Activated CD4-positive, alpha-beta T cell treated with anti-CD3 and anti-CD28 coated beads, Interleukin-2, amount 50 U/mL, for 4 hours (primary cell): ENCODE data around the gene CDC5L.

Source experiments
- DNase-seq, 2 experiments: peaks; one replicate each; pipeline ENCODE4 v3.0.0-alpha.2; 2020

CDC5L gene

GRCh38 chr6:44456070-44456965 is 68.8 kb downstream of the CDC5L start:
- DNase-seq: no peak

- no peak for DNase-seq
Measured at GRCh38 chr6:44456966-44457292, 69.4 kb downstream of the CDC5L start.

DNA sequence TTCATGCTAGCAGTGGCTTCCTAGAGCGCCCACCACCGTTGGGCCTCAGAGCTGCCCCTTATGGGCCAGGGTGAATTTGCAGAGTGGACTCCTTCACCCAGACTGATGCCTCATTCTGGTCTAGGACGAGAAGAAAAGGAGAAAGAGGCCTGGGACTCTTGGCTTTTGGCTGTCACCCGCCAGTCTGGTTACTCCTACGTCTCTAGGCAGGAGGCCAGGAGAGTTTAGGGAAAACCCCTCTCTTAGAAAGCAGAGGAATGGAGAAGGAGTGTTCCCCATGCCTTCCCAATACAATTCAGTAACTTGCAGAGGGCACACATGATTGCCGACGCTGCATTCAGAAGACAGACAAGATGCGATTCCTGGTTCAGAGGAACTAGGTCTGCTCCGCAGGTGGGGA is 70.1 kb downstream of the CDC5L start:
- DNase-seq: no peak

- DNase-seq: no peak
Measured at GRCh38 chr6:44458551-44458950, 71.0 kb downstream of the CDC5L start.

DNA sequence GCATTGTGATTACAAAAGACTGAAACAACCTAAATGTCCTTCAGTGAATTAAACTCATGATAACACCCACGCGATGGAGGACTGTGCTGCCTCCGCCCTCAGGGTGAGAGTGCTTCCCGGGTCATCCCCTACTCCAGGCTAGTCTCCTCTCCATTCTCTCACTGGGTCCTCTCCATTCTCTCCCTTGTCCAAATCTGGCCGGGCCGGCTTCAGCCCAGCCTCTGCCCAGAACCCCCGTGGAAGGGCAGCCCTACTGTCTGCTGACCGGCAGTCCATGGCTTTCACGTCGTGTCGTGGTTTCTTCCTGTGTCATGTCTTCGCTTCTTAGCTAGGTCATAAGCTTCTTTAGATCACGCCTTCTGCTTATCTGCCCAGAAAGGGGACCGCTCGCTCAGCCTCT is 74.8 kb downstream of the CDC5L start:
- DNase-seq: no peak

DNA sequence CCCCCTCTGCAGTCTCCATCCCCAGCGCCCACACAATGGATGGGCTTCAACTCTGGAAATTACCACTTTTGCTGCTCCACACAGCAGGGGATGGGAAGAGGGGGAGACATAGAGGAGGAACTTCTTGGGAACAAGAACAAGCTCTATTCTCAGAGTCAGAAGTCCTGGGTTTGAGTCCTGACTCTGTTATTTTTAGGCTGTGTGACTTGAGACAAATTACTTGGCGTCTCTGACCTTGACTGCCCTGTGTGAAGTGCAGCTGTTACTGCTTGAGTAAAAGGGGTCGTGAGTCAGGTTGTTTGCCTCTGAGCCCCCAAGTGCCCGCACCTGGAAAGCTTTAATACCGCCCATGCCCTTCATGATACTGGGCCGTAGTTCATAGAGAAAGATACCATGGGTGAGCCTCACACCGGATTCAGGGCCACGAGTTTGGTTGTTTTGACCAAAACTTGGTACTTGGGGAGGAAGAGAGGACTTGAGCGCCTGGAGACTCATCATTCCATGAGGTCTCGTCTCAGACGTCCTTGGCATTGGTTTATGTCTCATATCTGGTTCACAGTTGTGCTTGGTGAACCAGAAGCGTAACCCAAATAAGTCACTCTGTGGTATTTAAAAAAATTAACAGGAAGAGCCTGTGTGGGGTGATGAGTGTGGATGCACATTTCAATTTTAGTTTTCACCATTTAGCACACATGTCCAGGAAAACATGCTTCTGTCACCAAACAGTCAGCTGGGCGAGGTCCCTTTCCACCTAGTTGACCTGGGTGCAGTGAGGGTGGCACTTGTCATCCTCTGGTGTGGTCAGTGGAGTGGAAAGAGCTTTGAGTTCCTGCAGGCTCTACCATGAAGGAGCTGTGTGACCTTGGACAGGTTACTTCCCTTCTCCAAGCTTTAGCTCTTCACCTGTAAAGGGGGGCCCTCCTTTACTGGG is 75.6 kb downstream of the CDC5L start:
- no peak for DNase-seq

DNA sequence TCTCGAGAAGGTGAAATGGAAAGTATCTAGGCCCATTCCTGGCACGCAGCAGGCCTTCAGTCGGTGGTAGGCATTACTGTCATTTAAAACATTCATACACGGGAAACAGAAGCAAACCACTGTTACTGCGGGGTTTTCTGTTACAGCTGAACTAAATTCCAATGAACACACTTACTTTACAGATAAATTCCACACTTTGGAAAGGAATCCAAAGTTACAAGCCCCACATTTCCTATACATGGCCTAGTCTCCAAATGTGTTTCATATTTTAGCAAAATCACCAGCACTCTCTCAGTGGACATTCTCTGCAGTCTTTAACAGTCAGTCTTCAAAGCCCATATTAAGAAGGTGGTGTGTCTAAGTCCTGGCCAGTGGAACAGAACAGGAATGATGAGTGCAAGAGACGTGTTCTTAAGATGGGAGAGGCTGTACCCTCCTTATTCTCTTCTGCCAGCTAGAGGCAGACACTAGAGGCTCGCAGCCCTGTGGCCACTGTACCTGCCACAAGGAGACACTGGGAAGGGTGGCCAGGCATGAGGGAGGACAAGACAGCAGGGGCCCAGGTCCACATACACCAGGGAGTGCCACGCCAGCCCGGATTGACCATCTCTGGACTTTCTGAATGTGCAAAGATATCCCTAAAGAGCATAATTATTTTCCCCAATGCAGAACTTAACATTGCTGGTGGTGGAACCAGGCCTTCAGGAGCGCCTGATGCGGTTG is 76.4 kb downstream of the CDC5L start:
- no peak for DNase-seq

DNA sequence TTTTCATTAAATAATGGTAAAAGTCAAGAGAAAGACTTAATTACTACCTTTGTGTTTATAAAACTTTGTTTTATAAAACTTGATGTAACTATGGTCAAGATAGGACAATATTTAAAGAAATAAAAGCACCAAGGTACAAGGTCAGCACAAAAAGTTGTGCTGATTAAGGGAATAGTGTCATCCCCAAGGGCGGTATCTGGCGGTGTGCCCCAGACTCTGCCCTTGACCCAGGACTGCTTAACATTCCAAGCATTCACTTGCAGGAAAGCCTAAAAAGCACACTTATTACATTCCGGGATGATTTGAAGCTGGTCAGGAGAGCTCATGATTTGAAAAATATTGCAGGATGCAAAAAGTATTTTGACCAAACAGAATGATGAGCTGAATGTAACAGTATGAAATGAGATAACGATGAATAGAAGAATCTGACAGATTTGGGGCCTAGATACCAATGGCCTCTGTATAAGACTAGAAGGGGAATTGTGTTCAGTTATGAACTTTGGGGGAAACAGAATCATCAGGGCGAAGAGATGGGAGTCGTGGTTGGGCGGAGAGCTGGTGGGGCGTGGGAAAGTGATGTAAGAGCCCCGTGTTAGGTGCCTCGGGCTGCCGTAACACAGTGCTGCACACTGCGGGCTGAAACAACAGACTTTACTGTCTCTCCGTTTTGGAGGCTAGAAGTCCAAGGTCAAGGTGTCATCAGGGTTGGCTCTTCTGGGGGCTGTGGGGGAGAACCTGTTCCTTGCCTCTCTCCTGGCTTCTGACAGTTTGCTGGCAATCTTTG is 77.2 kb downstream of the CDC5L start:
- no peak for DNase-seq

DNA sequence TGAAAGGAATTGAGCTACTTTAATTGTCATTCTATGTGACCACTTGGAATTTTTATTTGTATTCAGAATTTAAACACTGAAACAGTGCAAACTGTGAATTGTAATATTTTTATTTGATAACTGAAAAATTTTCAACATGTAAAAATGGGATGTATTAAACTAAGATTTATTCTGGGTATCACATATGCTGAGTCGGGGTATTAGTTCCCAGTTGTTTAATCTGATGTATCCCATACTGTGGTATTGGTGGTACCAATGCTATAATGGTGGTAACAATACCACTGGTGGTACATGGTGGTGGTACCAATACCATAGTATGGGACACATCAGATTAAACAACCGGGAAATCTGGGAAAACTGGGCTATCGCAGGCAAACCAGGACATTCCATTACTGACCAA is 79.4 kb downstream of the CDC5L start:
- no peak for DNase-seq

DNA sequence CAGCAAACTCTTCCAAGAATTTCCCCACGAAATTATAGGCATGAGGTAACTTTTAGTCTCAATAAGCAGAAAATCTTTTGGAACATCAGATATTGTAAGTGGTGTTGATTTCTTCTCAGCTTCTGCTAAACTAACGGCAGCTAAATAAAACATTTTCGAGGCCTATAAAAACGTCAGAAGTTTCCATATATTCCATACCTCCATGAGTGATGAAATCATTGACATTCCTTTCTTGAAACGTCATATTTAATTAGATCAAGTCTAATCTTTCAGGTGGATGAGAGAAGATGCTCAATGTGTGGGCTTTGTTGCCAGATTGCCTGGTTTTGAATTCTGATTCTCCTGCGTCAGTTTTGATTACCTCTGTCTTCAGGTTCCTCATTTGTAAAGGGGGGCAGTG is 81.3 kb downstream of the CDC5L start:
- DNase-seq: no peak

GRCh38 chr6:44470115-44470464 is 82.6 kb downstream of the CDC5L start:
- DNase-seq: no peak

- no peak for DNase-seq
Measured at GRCh38 chr6:44470746-44471145, 83.2 kb downstream of the CDC5L start.

DNA sequence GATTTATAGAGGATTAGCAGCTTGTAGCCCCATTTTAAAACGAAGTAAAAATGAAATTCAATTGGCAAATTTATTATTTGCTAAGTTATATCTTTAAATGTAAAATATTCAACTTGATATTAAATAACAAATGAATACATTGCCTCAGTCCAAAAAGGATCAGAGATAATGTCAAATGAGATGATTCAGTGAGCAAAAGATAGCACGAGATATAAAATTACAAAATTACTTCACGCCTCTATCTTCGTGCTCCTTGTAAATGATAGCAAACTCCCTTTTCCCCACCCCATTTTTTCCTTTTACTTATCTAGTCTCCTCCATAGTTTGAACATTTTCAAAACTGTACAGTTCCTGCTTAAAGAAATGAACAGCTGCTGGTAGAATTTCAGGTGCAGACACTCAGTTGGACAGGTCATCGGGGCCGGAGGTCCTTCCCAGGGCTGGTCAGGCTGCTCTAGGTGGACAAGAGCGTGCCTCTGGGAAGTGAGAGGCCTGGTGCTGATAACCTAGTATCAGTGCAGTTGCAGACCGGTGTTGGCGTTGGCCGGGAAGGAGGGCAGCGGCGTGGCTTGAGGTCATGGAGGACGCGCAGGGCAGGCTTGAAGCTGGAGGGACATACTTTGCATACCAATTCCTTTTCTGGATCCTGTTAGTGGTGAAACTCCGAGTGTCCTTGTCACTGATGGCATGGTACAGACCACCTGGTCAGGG is 83.9 kb downstream of the CDC5L start:
- DNase-seq: no peak

DNA sequence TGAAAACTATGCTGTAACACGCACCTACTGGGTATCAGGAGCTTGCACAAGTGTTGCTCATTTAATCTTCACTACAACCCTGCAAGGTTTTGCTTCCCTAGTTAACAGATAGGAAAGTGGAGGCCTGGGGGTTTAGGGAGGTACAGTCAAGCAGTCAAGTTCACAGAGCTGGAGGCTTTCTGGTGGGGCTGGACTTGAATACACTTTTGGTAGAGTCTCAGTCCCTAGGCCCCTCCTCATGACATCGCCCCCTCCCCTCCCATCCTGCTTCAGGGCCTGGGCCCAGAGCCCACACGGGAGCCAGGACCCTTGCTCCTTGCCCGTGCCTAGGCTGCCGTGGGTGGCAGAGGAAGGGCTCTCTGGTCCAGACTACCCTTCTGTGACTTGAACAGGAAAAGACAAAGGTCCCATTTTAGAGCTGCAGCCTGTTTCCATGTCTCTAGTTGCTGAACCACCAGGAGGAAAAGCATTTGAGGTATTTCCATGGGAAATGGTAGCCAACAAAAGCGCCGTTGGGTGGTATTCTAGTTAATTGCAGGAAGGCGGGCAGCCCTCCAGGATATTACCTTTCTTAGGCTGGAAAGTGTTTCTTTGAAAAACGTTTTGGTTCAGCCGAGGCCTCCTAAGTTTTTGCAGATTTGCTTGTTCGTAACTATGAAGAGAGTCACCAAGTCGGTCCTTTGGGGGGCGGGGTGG is 84.9 kb downstream of the CDC5L start:
- DNase-seq: no peak

DNA sequence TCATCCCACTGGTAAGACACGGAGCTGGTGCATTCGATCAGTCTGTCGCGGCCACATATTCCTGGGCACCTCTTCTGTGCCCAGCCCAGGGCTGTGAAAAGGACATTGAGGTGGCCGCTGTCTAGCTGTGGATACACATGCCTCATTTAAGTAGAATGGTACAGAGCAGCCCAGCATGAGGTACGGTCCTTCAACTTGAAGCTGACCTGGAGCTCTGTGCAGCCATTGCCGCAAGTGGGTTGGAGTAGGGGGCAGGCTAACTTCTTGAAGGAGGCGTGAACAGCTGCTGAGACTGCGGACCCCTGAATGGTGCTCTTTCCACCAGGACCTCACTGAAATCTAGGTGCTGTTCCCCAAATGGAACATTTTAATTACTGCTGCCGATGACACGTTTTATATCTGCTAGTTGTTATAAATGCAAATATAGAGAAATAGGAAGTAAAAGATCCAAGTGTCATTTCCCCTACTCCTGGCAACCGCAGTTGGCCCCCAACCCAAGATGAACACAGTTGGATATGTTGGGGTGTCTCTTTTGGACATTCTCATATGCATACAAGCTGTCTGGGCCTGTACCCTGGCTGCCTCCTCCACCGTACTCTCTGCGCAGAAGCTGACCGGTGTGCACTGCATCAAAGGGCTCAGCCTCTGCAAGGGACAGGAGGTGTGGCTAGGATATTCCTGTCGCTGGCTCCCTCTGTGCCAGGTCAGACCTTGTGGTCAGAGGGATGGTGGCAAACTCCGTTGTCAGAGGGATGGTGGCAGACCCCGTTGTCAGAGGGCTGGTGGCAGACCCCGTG is 86.1 kb downstream of the CDC5L start:
- DNase-seq: no peak

DNA sequence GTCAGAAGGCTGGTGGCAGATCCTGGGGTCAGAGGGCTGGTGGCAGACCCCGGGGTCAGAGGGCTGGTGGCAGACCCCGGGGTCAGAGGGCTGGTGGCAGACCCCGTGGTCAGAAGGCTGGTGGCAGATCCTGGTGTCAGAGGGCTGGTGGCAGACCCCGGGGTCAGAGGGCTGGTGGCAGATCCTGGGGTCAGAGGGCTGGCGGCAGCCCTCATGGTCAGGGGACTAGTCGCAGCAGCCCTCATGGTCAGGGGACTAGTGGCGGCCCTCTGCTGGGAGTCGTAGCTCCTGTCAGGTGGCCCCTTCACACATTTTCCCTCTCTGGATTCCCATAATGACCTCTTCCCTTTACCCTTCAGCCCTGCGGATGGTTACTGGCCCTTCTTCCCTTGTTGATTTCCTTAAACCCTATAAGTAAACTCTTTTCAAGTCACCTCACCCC is 86.7 kb downstream of the CDC5L start:
- DNase-seq: no peak

- DNase-seq: no peak
Measured at GRCh38 chr6:44474643-44475042, 87.1 kb downstream of the CDC5L start.

DNA sequence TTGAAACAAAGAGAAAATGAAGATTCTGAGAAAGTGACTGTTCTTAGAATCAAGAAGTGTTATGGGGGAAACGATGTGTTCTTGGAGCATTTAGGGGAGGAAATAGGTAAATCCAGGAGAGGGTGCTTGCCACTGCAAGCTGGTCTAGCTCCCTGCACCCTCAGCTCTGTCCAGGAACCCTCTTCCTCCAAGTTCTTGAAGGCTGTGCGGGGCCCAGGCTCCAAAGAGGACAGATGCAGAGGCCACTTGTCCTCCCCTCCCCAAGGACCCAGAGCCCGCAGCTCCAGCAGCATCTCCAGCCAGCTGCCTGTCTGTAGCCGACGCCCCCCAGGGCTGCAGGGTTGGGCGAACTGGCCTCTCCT is 87.9 kb downstream of the CDC5L start:
- DNase-seq: no peak

GRCh38 chr6:44475779-44476434 is 88.4 kb downstream of the CDC5L start:
- DNase-seq: peak; percentile 52 to 53

- DNase-seq: no peak
Measured at GRCh38 chr6:44476849-44477248, 89.3 kb downstream of the CDC5L start.
